ENCODE data around the gene HLA-B. TPM values are rescaled to one million over a fixed set of nuclear protein-coding genes. Genes with fewer than 3 reads are reported as not detected.

HLA-B gene
- polyA plus RNA-seq, 1 donor from 2014 or later, result 9.4 TPM

- Histone ChIP-seq H2AFZ (ENCODE audit: low read depth, low read length) (no peak overlapping the region), H3K9me2 (ENCODE audit: insufficient read depth, low read length) (no peaks in the 10 kb centered on the region), H3K4me3 (ENCODE audit: low read length) (no peak overlapping the region), H3K9ac (ENCODE audit: low read length) (no peak overlapping the region), H3K79me2 (replicated peaks; ENCODE audit: insufficient read depth, low read length) (no peaks in the 10 kb centered on the region), H4K20me1 (ENCODE audit: insufficient read depth) (no peaks in the 10 kb centered on the region), H3F3A (ENCODE audit: insufficient read depth, low read length, poor library complexity, severe bottlenecking) (no peaks in the 10 kb centered on the region), H3K27me3 (ENCODE audit: insufficient read depth, low read depth, low read length) (peaks cover 27% of the 10 kb centered on the region), H3K9me3 (ENCODE audit: low read length) (no peaks in the 10 kb centered on the region), H3K27ac (ENCODE audit: low read length) (no peak overlapping the region), H3K4me2 (ENCODE audit: low read length) (no peak overlapping the region), H3K36me3 (ENCODE audit: insufficient read depth, low read length) (no peaks in the 10 kb centered on the region)
- TF ChIP-seq RAD21 (conservative IDR thresholded peaks at IDR 0.05) (no peak), POLR2AphosphoS5 (IDR thresholded peaks at IDR 0.05) (no peak), EP300 (conservative IDR thresholded peaks at IDR 0.05; ENCODE audit: poor library complexity, severe bottlenecking) (no peak), EZH2 (IDR thresholded peaks at IDR 0.05; ENCODE audit: borderline replicate concordance, insufficient read depth, low read length, poor library complexity, severe bottlenecking) (no peak), SMC3 (conservative IDR thresholded peaks at IDR 0.05; ENCODE audit: poor library complexity) (no peak), MXI1 (conservative IDR thresholded peaks at IDR 0.05; ENCODE audit: poor library complexity, severe bottlenecking) (no peak), TAF1 (IDR thresholded peaks at IDR 0.05; ENCODE audit: low read depth) (no peak)
- TF ChIP-seq, protein P1, sequence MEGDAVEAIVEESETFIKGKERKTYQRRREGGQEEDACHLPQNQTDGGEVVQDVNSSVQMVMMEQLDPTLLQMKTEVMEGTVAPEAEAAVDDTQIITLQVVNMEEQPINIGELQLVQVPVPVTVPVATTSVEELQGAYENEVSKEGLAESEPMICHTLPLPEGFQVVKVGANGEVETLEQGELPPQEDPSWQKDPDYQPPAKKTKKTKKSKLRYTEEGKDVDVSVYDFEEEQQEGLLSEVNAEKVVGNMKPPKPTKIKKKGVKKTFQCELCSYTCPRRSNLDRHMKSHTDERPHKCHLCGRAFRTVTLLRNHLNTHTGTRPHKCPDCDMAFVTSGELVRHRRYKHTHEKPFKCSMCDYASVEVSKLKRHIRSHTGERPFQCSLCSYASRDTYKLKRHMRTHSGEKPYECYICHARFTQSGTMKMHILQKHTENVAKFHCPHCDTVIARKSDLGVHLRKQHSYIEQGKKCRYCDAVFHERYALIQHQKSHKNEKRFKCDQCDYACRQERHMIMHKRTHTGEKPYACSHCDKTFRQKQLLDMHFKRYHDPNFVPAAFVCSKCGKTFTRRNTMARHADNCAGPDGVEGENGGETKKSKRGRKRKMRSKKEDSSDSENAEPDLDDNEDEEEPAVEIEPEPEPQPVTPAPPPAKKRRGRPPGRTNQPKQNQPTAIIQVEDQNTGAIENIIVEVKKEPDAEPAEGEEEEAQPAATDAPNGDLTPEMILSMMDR (IDR thresholded peaks at IDR 0.05; ENCODE audit: poor library complexity, severe bottlenecking), result no peak
- TF ChIP-seq, protein P2, sequence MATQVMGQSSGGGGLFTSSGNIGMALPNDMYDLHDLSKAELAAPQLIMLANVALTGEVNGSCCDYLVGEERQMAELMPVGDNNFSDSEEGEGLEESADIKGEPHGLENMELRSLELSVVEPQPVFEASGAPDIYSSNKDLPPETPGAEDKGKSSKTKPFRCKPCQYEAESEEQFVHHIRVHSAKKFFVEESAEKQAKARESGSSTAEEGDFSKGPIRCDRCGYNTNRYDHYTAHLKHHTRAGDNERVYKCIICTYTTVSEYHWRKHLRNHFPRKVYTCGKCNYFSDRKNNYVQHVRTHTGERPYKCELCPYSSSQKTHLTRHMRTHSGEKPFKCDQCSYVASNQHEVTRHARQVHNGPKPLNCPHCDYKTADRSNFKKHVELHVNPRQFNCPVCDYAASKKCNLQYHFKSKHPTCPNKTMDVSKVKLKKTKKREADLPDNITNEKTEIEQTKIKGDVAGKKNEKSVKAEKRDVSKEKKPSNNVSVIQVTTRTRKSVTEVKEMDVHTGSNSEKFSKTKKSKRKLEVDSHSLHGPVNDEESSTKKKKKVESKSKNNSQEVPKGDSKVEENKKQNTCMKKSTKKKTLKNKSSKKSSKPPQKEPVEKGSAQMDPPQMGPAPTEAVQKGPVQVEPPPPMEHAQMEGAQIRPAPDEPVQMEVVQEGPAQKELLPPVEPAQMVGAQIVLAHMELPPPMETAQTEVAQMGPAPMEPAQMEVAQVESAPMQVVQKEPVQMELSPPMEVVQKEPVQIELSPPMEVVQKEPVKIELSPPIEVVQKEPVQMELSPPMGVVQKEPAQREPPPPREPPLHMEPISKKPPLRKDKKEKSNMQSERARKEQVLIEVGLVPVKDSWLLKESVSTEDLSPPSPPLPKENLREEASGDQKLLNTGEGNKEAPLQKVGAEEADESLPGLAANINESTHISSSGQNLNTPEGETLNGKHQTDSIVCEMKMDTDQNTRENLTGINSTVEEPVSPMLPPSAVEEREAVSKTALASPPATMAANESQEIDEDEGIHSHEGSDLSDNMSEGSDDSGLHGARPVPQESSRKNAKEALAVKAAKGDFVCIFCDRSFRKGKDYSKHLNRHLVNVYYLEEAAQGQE (IDR thresholded peaks at IDR 0.05; ENCODE audit: borderline replicate concordance), result no peak
These were observed 2.6 kb upstream of the HLA-B start for GRCh38 chr6:31359581-31359980.

DNA sequence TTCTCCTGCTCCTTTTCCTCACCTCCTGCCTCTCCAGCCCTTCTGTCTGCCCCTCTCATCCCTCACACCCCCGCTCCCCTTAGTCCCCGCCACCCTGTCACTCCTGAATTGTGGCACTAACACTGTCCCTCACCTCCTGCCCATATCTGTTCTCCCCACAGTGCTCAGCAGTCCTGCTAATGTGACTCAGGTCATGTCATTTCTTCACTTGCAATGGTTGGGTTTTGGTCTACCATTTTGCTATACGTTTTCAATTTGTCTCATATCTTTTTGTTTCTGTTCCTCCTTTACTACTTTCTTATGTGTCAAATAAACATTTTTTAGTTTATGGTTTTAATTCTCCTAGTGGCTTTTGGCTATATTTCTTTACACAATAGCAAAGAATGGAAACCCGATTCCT lies 1.3 kb upstream of the HLA-B start:
- Histone ChIP-seq H3K4me2 (ENCODE audit: low read length) (no peak overlapping the region), H4K20me1 (ENCODE audit: insufficient read depth) (no peaks in the 10 kb centered on the region), H3K4me3 (ENCODE audit: low read length) (no peak overlapping the region), H3K79me2 (replicated peaks; ENCODE audit: insufficient read depth, low read length) (no peaks in the 10 kb centered on the region), H3F3A (ENCODE audit: insufficient read depth, low read length, poor library complexity, severe bottlenecking) (no peaks in the 10 kb centered on the region), H3K36me3 (ENCODE audit: insufficient read depth, low read length) (no peaks in the 10 kb centered on the region), H3K9me3 (ENCODE audit: low read length) (no peaks in the 10 kb centered on the region), H3K9ac (ENCODE audit: low read length) (no peak overlapping the region), H3K9me2 (ENCODE audit: insufficient read depth, low read length) (no peaks in the 10 kb centered on the region), H2AFZ (ENCODE audit: low read depth, low read length) (no peak overlapping the region), H3K27me3 (ENCODE audit: insufficient read depth, low read depth, low read length) (peaks cover 27% of the 10 kb centered on the region), H3K27ac (ENCODE audit: low read length) (no peak overlapping the region)
- no peak for TF ChIP-seq RAD21 (conservative IDR thresholded peaks at IDR 0.05)
- no peak for TF ChIP-seq EP300 (conservative IDR thresholded peaks at IDR 0.05; ENCODE audit: poor library complexity, severe bottlenecking)
- TF ChIP-seq, protein P1 (IDR thresholded peaks at IDR 0.05; ENCODE audit: poor library complexity, severe bottlenecking), result no peak
- no peak for TF ChIP-seq MXI1 (conservative IDR thresholded peaks at IDR 0.05; ENCODE audit: poor library complexity, severe bottlenecking)
- no peak for TF ChIP-seq SMC3 (conservative IDR thresholded peaks at IDR 0.05; ENCODE audit: poor library complexity)

Measured in neural cell (in vitro differentiated cells).